Osteocyte (in vitro differentiated cells): Measurements from ENCODE around the gene INSYN2B. TPM values are rescaled to one million over a fixed set of nuclear protein-coding genes. Genes with fewer than 3 reads are reported as not detected.

ENCODE experiments used
- DNase-seq: peaks from one replicate; pipeline ENCODE4 v3.0.0; 2021; ENCODE audit warnings: mixed read lengths; ENCODE audit not compliant: unreplicated experiment; ENCODE audit errors: extremely low spot score
- H3K27ac Mint-ChIP-seq: one replicate; pipeline ENCODE4 v1.8.0; 2021; ENCODE audit warnings: mild to moderate bottlenecking, mixed read lengths; ENCODE audit not compliant: unreplicated experiment
- H3K27me3 Mint-ChIP-seq: one replicate; pipeline ENCODE4 v1.8.0; 2021; ENCODE audit warnings: mixed read lengths; ENCODE audit not compliant: unreplicated experiment
- H3K36me3 Mint-ChIP-seq: one replicate; pipeline ENCODE4 v1.8.0; 2021; ENCODE audit warnings: mixed read lengths; ENCODE audit not compliant: unreplicated experiment
- H3K4me1 Mint-ChIP-seq: one replicate; pipeline ENCODE4 v1.8.0; 2021; ENCODE audit warnings: mixed read lengths; ENCODE audit not compliant: unreplicated experiment
- H3K4me3 Mint-ChIP-seq: one replicate; pipeline ENCODE4 v1.8.0; 2021; ENCODE audit warnings: mild to moderate bottlenecking, moderate library complexity, mixed read lengths; ENCODE audit not compliant: unreplicated experiment
- H3K9me3 Mint-ChIP-seq: one replicate; pipeline ENCODE4 v1.8.0; 2021; ENCODE audit warnings: mixed read lengths; ENCODE audit not compliant: unreplicated experiment
- total RNA-seq: library from RNA; stranded (reverse); gene quantifications from 2 replicates; pipeline ENCODE4 v1.2.1, GENCODE V29; 2021
- TF ChIP-seq, protein P1 (sequence below): fragments of 200-600 bp; sonication (generic); IDR thresholded peaks from 2 replicates; pipeline ENCODE4 v1.5.0; 2021; ENCODE audit warnings: antibody characterized with exemption, mild to moderate bottlenecking, moderate library complexity

INSYN2B gene
- total RNA-seq, 1 donor from 2014 or later: 2.7 TPM

DNA sequence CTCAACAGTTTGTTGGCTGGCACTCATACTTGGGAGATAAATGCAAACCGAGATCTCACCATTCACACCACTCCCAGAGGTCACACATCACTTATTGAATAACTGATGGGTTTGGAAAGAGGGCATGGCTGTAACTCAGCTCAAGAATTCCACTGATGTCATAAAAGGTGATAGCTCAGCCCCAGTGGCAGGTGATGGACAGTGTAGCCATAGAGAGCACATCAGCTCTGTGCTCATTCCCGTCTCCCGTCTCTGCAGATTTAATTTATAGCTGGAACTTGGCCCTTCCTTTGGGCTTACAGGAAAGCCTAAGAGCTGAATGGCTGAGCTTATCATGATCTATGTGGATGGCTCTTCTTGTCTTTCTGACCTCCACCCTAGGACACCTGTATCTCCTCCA lies 59.8 kb downstream of the INSYN2B start:
- Mint-ChIP-seq H3K4me3 (no peak overlapping the region), H3K36me3 (no peaks in the 10 kb centered on the region), H3K4me1 (peaks cover 27% of the 10 kb centered on the region), H3K9me3 (no peaks in the 10 kb centered on the region), H3K27me3 (no peaks in the 10 kb centered on the region), H3K27ac (no peak overlapping the region)
- TF ChIP-seq, protein P1, sequence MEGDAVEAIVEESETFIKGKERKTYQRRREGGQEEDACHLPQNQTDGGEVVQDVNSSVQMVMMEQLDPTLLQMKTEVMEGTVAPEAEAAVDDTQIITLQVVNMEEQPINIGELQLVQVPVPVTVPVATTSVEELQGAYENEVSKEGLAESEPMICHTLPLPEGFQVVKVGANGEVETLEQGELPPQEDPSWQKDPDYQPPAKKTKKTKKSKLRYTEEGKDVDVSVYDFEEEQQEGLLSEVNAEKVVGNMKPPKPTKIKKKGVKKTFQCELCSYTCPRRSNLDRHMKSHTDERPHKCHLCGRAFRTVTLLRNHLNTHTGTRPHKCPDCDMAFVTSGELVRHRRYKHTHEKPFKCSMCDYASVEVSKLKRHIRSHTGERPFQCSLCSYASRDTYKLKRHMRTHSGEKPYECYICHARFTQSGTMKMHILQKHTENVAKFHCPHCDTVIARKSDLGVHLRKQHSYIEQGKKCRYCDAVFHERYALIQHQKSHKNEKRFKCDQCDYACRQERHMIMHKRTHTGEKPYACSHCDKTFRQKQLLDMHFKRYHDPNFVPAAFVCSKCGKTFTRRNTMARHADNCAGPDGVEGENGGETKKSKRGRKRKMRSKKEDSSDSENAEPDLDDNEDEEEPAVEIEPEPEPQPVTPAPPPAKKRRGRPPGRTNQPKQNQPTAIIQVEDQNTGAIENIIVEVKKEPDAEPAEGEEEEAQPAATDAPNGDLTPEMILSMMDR: no peak
- DNase-seq: no peak

DNA sequence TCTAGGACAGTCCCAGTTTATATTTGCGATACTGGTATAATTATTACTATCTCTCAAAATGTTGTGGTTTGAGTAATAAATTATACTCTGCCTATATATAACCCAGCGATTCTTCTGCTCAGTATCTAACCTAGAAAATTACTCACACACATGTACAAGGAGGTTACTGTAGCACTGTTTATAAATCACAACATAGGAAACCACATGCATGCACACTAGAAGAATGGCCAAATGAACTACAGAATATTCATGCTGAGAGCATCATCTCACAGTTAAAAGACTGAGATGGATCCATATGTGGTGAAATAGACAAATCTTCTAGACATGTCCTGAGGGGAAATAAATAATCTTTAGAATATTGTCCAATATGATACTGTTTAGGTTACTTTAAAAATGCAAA lies 62.1 kb downstream of the INSYN2B start:
- H3K4me3 Mint-ChIP-seq: no peak overlapping the region
- TF ChIP-seq, protein P1: no peak
- H3K36me3 Mint-ChIP-seq: no peaks in the 10 kb centered on the region
- H3K4me1 Mint-ChIP-seq: peaks cover 17% of the 10 kb centered on the region
- no peaks in the 10 kb centered on the region for H3K27me3 Mint-ChIP-seq
- H3K27ac Mint-ChIP-seq: no peak overlapping the region
- H3K9me3 Mint-ChIP-seq: no peaks in the 10 kb centered on the region
- DNase-seq: no peak

- no peak overlapping the region for H3K4me3 Mint-ChIP-seq
- H3K4me1 Mint-ChIP-seq: peaks cover 16% of the 10 kb centered on the region
- no peaks in the 10 kb centered on the region for H3K27me3 Mint-ChIP-seq
- TF ChIP-seq, protein P1: no peak
- no peak for DNase-seq
- H3K36me3 Mint-ChIP-seq: no peaks in the 10 kb centered on the region
- no peak overlapping the region for H3K27ac Mint-ChIP-seq
- no peaks in the 10 kb centered on the region for H3K9me3 Mint-ChIP-seq
Measured at GRCh38 chr5:169917500-169917899, 62.8 kb downstream of the INSYN2B start.

DNA sequence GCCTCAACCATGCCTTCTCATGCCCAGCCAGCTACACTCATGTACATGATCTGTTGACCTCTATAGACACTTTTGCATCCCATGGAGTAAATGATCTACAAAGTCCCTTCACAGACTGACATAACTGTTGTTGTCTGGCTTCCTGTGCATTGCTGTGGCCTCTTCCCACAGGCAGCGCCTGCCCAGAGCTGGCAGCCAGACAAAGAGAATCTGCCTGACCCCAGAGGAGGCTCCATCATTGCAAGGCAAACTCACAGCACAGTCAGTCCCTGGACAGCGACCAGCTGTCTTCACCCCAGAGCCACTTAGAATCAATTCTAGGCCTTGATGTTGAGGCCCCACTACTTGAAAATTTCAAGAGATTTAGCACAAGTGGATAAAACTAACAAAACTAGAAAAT lies 65.5 kb downstream of the INSYN2B start:
- Mint-ChIP-seq H3K4me3 (no peak overlapping the region), H3K9me3 (no peaks in the 10 kb centered on the region), H3K4me1 (peaks cover 7% of the 10 kb centered on the region), H3K27ac (no peak overlapping the region), H3K36me3 (no peaks in the 10 kb centered on the region), H3K27me3 (no peaks in the 10 kb centered on the region)
- no peak for DNase-seq
- TF ChIP-seq, protein P1: no peak

- Mint-ChIP-seq H3K36me3 (no peaks in the 10 kb centered on the region), H3K4me3 (no peak overlapping the region), H3K9me3 (no peaks in the 10 kb centered on the region), H3K27me3 (no peaks in the 10 kb centered on the region), H3K4me1 (peaks cover 7% of the 10 kb centered on the region), H3K27ac (no peak overlapping the region)
- TF ChIP-seq, protein P1: no peak
- no peak for DNase-seq
Measured at GRCh38 chr5:169913479-169913878, 66.8 kb downstream of the INSYN2B start.
